ENCODE results near the gene POU3F2.

GRCh38 chr6:98834060-98835031 lies at the start of gene POU3F2:
- TF ChIP-seq CTCF (IDR thresholded peaks at IDR 0.05) (no peak), POLR2A (IDR thresholded peaks at IDR 0.05) (no peak)
